ENCODE measurements around the gene KCNIP3. TPM values are rescaled to one million over a fixed set of nuclear protein-coding genes. Genes with fewer than 3 reads are reported as not detected.
A peak's percentile ranks its signal among the peaks of the same experiment; 100 is the strongest.

KCNIP3 gene
- total and polyA plus RNA-seq, 9 of the 15 experiments (the other 6 are each of a cell fraction or from before 2014, with no cell fraction given), result 0.04 TPM; not detected in 8

DNA sequence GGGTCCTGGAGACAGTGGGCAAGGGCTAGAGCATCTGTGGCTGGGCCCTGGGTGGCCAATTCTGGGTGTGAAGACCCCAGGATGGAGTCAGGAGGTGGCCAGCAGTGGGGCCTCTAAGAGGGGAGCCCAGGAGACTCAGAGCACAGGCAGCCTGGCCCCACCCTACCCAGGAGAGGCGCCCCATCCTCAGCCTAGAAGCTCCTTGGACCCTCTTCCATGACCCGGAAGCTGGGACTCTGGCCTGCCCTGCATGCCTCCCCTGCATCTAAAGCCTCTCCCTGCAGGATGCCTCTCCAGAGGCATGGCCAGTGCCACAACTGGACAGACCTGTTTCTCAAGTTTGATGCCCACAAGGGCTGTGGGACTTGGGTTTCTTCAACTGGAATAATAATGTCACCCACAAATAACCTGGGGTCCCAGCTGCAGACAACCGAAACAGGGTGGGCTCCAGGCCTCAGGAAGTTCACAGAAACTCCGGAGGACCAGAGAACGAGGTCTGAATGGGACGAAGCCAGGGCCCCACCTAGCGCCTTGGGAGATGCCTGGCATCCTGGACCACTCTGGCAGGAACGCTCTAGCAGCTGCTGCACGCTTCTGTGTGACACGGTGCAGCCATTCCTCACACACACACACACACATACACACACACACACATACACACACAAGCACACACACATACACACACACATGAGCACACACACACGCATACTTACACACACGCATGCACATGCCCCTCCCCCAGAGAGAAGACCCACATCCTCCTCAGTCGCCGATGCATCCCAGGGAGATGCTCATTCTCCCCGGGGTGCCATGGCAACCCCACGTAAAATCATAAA lies 16.4 kb downstream of the KCNIP3 start:
- intact Hi-C loops (cut with micrococcal nuclease), result no loop called here

DNA sequence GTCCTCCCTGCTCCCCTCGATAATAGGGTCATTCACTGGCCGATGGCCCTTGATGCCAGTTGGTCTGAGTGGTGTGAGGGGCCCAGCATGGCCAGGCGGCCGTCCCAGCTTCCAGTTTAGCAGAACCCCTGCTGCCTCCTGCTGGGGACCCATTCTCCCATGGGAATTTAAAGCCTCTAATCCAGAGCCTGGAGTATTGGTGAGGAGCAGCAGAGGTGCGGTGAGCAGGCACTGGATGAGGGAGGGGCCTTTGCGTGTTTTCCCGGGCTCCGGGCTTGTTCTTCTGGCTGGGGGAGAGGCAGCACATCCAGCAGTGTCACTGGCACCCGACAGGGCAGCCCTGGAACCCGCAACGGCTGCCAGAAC lies 17.4 kb downstream of the KCNIP3 start:
- DNase-seq (ENCODE audit: extremely low read depth in 1 of 4, low spot score in 3 of 4) (no peak), FAIRE-seq (no peak), ATAC-seq (no peak)
- H3K36me3 ChIP-seq (ENCODE audit: control insufficient read depth, insufficient read depth, low read length), result no peaks in the 10 kb centered on the region
- H4K20me1 ChIP-seq (replicated peaks; ENCODE audit: control insufficient read depth, insufficient read depth, low read length), result peaks cover 9% of the 10 kb centered on the region
- intact Hi-C loops (cut with micrococcal nuclease), result no loop called here
- no peak overlapping the region for H3K27ac ChIP-seq (ENCODE audit: extremely low read depth, low read depth, low read length)
- no peak overlapping the region for H2AFZ ChIP-seq (ENCODE audit: low read depth, low read length)
- H3K4me3 ChIP-seq, result no peak overlapping the region
- H3K9me1 ChIP-seq (ENCODE audit: control insufficient read depth, insufficient read depth, low read length), result no peaks in the 10 kb centered on the region
- BruUV-seq (replicated peaks), result no TSS peak
- no peaks in the 10 kb centered on the region for H3K79me2 ChIP-seq (ENCODE audit: control insufficient read depth, insufficient read depth, low read length)
- H3K9ac ChIP-seq (ENCODE audit: insufficient read depth in 1 of 2, low read depth in 2 of 2, low read length in 2 of 2), result no peak overlapping the region
- no peaks in the 10 kb centered on the region for H3K9me3 ChIP-seq (replicated peaks; ENCODE audit: control insufficient read depth, insufficient read depth, low read depth, low read length)
- H3K4me2 ChIP-seq (ENCODE audit: insufficient read depth, low read length), result no peak overlapping the region
- peaks cover 0 to 5% of the 10 kb centered on the region in 2 experiments; a peak in 1 of 5 replicates for H3K4me1 ChIP-seq (replicated peaks in 1 of 2; ENCODE audit: control insufficient read depth in 2 of 2, insufficient read depth in 2 of 2, low read length in 2 of 2)
- peaks cover 6 to 71% of the 10 kb centered on the region in 2 experiments; a peak in 4 of 5 replicates for H3K27me3 ChIP-seq (ENCODE audit: control insufficient read depth in 2 of 2, insufficient read depth in 2 of 2, low read length in 2 of 2)
- POLR2A ChIA-PET, result no interaction called here
- in situ Hi-C loops (cut with MboI), result no loop called here
- CTCF ChIA-PET (ENCODE audit: low intra/inter-chr PET ratio), result interaction anchor here (1.1 to 1.3 kb wide), 2 partner anchors 83 to 292 kb away, joined by 3 to 6 read pairs; no protein-coding TSS in a partner anchor
- 7% methylated on average over 8 of the region's 11 CpGs for WGBS (ENCODE audit: insufficient coverage, low coverage, missing lambda C conversion rate)
- TF ChIP-seq ZC3H11A (IDR thresholded peaks at IDR 0.05; ENCODE audit: low read depth, low read length) (no peak), PURB (CRISPR knock-in tag; IDR thresholded peaks at IDR 0.05; ENCODE audit: low read depth) (no peak), RBM15 (IDR thresholded peaks at IDR 0.05; ENCODE audit: insufficient read depth, low read length) (no peak), RB1 (IDR thresholded peaks at IDR 0.05; ENCODE audit: low read depth) (no peak), ZNF699 (CRISPR knock-in tag; IDR thresholded peaks at IDR 0.05; ENCODE audit: insufficient replicate concordance) (no peak), SPI1 (IDR thresholded peaks at IDR 0.05; ENCODE audit: borderline replicate concordance, low read depth, low read length) (no peak), NBN (IDR thresholded peaks at IDR 0.05; ENCODE audit: low read depth) (no peak), FOXK2 (conservative IDR thresholded peaks at IDR 0.05 in 1 of 2, IDR thresholded peaks at IDR 0.05 in 1 of 2; ENCODE audit: low read depth in 2 of 2) (no peak), XRCC3 (IDR thresholded peaks at IDR 0.05) (no peak), MCM2 (IDR thresholded peaks at IDR 0.05; ENCODE audit: low read depth) (no peak), KAT8 (IDR thresholded peaks at IDR 0.05; ENCODE audit: low read depth) (no peak)
- TF ChIP-seq, protein P1, sequence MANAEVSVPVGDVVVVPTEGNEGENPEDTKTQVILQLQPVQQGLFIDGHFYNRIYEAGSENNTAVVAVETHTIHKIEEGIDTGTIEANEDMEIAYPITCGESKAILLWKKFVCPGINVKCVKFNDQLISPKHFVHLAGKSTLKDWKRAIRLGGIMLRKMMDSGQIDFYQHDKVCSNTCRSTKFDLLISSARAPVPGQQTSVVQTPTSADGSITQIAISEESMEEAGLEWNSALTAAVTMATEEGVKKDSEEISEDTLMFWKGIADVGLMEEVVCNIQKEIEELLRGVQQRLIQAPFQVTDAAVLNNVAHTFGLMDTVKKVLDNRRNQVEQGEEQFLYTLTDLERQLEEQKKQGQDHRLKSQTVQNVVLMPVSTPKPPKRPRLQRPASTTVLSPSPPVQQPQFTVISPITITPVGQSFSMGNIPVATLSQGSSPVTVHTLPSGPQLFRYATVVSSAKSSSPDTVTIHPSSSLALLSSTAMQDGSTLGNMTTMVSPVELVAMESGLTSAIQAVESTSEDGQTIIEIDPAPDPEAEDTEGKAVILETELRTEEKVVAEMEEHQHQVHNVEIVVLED (CRISPR knock-in tag; IDR thresholded peaks at IDR 0.05), result no peak
- TF ChIP-seq, protein P2, sequence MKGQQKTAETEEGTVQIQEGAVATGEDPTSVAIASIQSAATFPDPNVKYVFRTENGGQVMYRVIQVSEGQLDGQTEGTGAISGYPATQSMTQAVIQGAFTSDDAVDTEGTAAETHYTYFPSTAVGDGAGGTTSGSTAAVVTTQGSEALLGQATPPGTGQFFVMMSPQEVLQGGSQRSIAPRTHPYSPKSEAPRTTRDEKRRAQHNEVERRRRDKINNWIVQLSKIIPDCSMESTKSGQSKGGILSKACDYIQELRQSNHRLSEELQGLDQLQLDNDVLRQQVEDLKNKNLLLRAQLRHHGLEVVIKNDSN (CRISPR knock-in tag; IDR thresholded peaks at IDR 0.05), result no peak

More for the DNA sequence above, 16.4 kb downstream of the KCNIP3 start:
- TF ChIP-seq RFX1 (IDR thresholded peaks at IDR 0.05) (peak; percentile 47; the same call in 1 of the 2 replicates), SRSF1 (IDR thresholded peaks at IDR 0.05; ENCODE audit: low read depth, low read length) (no peak)
- Histone ChIP-seq H3K9me3 (replicated peaks; ENCODE audit: control insufficient read depth, insufficient read depth, low read depth, low read length) (no peaks in the 10 kb centered on the region), H3K4me3 (no peak overlapping the region), H3K9ac (ENCODE audit: insufficient read depth in 1 of 2, low read depth in 2 of 2, low read length in 2 of 2) (no peak overlapping the region), H4K20me1 (replicated peaks; ENCODE audit: control insufficient read depth, insufficient read depth, low read length) (peaks cover 9% of the 10 kb centered on the region), H3K4me1 (replicated peaks in 1 of 2; ENCODE audit: control insufficient read depth in 2 of 2, insufficient read depth in 2 of 2, low read length in 2 of 2) (peaks cover 0 to 5% of the 10 kb centered on the region in 2 experiments; a peak in 1 of 5 replicates), H2AFZ (ENCODE audit: low read depth, low read length) (no peak overlapping the region), H3K4me2 (ENCODE audit: insufficient read depth, low read length) (no peak overlapping the region), H3K27me3 (ENCODE audit: control insufficient read depth in 2 of 2, insufficient read depth in 2 of 2, low read length in 2 of 2) (peaks cover 6 to 60% of the 10 kb centered on the region in 2 experiments; a peak in 4 of 5 replicates), H3K79me2 (ENCODE audit: control insufficient read depth, insufficient read depth, low read length) (no peaks in the 10 kb centered on the region), H3K27ac (ENCODE audit: extremely low read depth, low read depth, low read length) (no peak overlapping the region), H3K9me1 (ENCODE audit: control insufficient read depth, insufficient read depth, low read length) (no peaks in the 10 kb centered on the region), H3K36me3 (ENCODE audit: control insufficient read depth, insufficient read depth, low read length) (no peaks in the 10 kb centered on the region)
- WGBS (ENCODE audit: insufficient coverage, low coverage, missing lambda C conversion rate), result 2% methylated on average over 11 of the region's 16 CpGs
- POLR2A ChIA-PET, result interaction anchor here (1.5 kb wide), 1 partner anchor 8 kb away, joined by 5 read pairs; no protein-coding TSS in a partner anchor
- no peak for DNase-seq (ENCODE audit: extremely low read depth in 1 of 4, low spot score in 3 of 4)
- CTCF ChIA-PET (ENCODE audit: low intra/inter-chr PET ratio), result no interaction called here
- ATAC-seq, result no peak
- BruUV-seq (replicated peaks), result no TSS peak
- in situ Hi-C loops (cut with MboI), result no loop called here
- FAIRE-seq, result no peak

Data from K562 (cell line).